Subcutaneous abdominal adipose tissue (tissue), 5 donors: ENCODE measurements around the gene CELSR1.
"Not testable (repeated sequence)": the region's sequence is repeated elsewhere in the genome, so short reads cannot be mapped to it uniquely, and the experiment has no call there.

Experiments
- H3K27ac ChIP-seq: one replicate; pipeline ENCODE4 v1.7.0; 2013; ENCODE audit warnings: low read depth, mild to moderate bottlenecking, inconsistent platforms, low read length, moderate library complexity
- H3K27me3 ChIP-seq, 5 donors: one replicate each; pipeline ENCODE4 v1.7.0; 2013; ENCODE audit warnings: low read length in 5 of 5, inconsistent platforms in 1 of 5; ENCODE audit not compliant: control insufficient read depth in 5 of 5, insufficient read depth in 4 of 5
- H3K36me3 ChIP-seq, 5 donors: one replicate each; pipeline ENCODE4 v1.7.0; 2013; ENCODE audit warnings: low read length in 5 of 5; ENCODE audit not compliant: control insufficient read depth in 5 of 5, insufficient read depth in 5 of 5
- H3K4me1 ChIP-seq, 5 donors: one replicate each; pipeline ENCODE4 v1.7.0; 2013; ENCODE audit warnings: low read length in 5 of 5, mild to moderate bottlenecking in 3 of 5, moderate library complexity in 1 of 5; ENCODE audit not compliant: control insufficient read depth in 5 of 5, insufficient read depth in 5 of 5
- H3K4me3 ChIP-seq, 5 donors: one replicate each; pipeline ENCODE4 v1.7.0; 2013; ENCODE audit warnings: low read length in 5 of 5, low read depth in 1 of 5
- H3K9ac ChIP-seq, 5 donors: one replicate each; pipeline ENCODE4 v1.7.0; 2013; ENCODE audit warnings: low read length in 5 of 5, mild to moderate bottlenecking in 4 of 5, moderate library complexity in 3 of 5
- H3K9me3 ChIP-seq, 5 donors: one replicate each; pipeline ENCODE4 v1.7.0; 2013; ENCODE audit warnings: low read length in 5 of 5; ENCODE audit not compliant: control insufficient read depth in 5 of 5
- donor health status: healthy.
- donor health status: healthy.
- donor health status: healthy.
- donor health status: healthy.
- donor health status: healthy.

CELSR1 gene

GRCh38 chr22:46519377-46519776, 18.0 kb downstream of the CELSR1 start:
- Histone ChIP-seq H3K9ac (no peak overlapping the region), H3K27me3 (peaks cover 4 to 10% (median 8%) of the 10 kb centered on the region in 5 donors), H3K27ac (no peak overlapping the region), H3K9me3 (no peaks in the 10 kb centered on the region), H3K4me3 (no peak overlapping the region), H3K4me1 (peaks cover 0 to 12% (median 2%) of the 10 kb centered on the region in 5 donors), H3K36me3 (no peaks in the 10 kb centered on the region)

GRCh38 chr22:46518542-46519325, 18.7 kb downstream of the CELSR1 start:
- Histone ChIP-seq H3K27me3 (peaks cover under 1 to 8% (median 4%) of the 10 kb centered on the region in 5 donors), H3K36me3 (no peaks in the 10 kb centered on the region), H3K27ac (no peak overlapping the region), H3K9me3 (no peaks in the 10 kb centered on the region), H3K4me3 (no peak overlapping the region), H3K4me1 (peaks cover 0 to 12% (median 2%) of the 10 kb centered on the region in 5 donors), H3K9ac (no peak overlapping the region)

GRCh38 chr22:46518038-46518437, 19.4 kb downstream of the CELSR1 start:
- H3K4me3 ChIP-seq: no peak overlapping the region
- H3K4me1 ChIP-seq: peaks cover 0 to 12% (median 2%) of the 10 kb centered on the region in 5 donors
- no peaks in the 10 kb centered on the region for H3K9me3 ChIP-seq
- no peak overlapping the region for H3K9ac ChIP-seq
- H3K27ac ChIP-seq: no peak overlapping the region
- H3K27me3 ChIP-seq: peaks cover 0 to 8% (median 3%) of the 10 kb centered on the region in 5 donors
- no peaks in the 10 kb centered on the region for H3K36me3 ChIP-seq

DNA sequence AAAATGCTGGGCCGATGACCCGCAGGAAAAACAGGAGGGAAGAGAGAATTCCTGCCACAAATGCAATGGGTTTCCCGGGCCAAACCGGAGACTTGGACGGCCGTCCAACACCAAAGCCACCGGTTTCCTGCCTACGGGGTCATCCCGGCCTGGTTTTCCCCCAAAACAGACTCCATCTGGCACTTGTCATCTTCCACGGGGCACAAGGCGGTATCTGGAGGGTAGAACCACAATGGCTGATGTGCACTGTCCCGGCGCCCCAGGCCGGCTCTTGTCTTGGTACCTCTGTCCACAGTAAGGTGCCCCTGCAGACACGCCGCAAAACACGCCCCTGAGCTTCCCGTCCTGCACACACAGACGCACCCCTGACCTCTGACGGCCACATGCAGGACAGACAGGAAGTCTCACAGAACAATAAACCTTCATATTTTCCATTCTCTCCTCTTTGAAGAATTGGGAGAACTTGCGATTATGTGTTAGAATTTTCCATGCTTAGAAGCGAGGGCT, 20.1 kb downstream of the CELSR1 start:
- peaks cover 0 to 8% (median 3%) of the 10 kb centered on the region in 5 donors for H3K27me3 ChIP-seq
- no peaks in the 10 kb centered on the region for H3K9me3 ChIP-seq
- H3K4me3 ChIP-seq: no peak overlapping the region
- no peaks in the 10 kb centered on the region for H3K36me3 ChIP-seq
- no peak overlapping the region for H3K27ac ChIP-seq
- peaks cover 0 to 12% (median 2%) of the 10 kb centered on the region in 5 donors for H3K4me1 ChIP-seq
- no peak overlapping the region for H3K9ac ChIP-seq

GRCh38 chr22:46516638-46517037, 20.8 kb downstream of the CELSR1 start:
- peaks cover 0 to 12% (median 2%) of the 10 kb centered on the region in 5 donors for H3K4me1 ChIP-seq
- H3K9ac ChIP-seq: no peak overlapping the region
- H3K27me3 ChIP-seq: peaks cover 0 to 8% (median 3%) of the 10 kb centered on the region in 5 donors
- no peaks in the 10 kb centered on the region for H3K36me3 ChIP-seq
- H3K27ac ChIP-seq: no peak overlapping the region
- no peaks in the 10 kb centered on the region for H3K9me3 ChIP-seq
- no peak overlapping the region for H3K4me3 ChIP-seq

- not testable (repeated sequence) for H3K36me3 ChIP-seq, H3K4me3 ChIP-seq, H3K27me3 ChIP-seq, H3K27ac ChIP-seq, H3K9ac ChIP-seq, H3K9me3 ChIP-seq
- H3K4me1 ChIP-seq: peaks cover 0 to 16% (median 2%) of the 10 kb centered on the region in 5 donors
Measured at GRCh38 chr22:46516112-46516487, 21.3 kb downstream of the CELSR1 start.

DNA sequence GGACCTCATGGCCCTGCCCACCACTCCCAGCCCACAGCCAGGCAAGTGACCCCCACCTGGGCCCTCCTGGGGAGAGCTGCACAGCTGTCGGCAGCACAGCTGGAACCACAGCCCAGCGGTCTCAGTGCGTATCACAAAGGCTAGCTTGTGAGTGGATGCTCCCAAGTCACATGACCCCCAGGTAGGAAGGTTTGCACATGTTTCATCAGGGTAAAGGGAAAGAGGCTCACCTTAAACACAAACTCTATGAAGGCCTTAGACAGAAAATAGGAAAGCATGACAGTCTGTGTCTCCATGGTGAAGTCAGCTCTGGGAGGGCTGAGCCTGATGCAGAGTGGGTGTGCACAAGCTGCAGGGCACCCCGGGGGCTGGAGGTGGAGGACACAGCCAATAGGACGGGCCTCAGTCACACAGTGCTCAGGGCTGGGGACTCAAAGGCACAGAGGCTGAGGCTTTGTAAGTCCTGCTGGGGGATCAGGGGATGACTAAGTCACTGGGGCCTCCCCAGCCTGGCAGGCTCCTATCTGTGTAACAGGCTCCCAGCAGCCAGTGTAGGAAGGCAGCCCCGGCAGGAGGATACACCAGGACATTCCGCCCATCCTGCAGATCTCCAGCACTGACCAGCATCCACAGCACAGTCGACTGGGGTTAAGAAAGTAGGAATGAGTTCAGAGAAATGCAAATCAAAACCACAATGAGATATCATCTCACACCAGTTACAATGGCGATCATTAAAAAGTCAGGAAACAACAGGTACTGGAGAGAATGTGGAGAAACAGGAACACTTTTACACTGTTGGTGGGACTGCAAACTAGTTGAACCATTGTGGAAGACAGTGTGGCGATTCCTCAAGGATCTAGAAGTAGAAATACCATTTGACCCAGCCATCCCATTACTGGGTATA, 22.0 kb downstream of the CELSR1 start:
- H3K4me3 ChIP-seq: no peak overlapping the region
- no peak overlapping the region for H3K27ac ChIP-seq
- H3K9ac ChIP-seq: no peak overlapping the region
- no peaks in the 10 kb centered on the region for H3K9me3 ChIP-seq
- no peaks in the 10 kb centered on the region for H3K36me3 ChIP-seq
- H3K27me3 ChIP-seq: peaks cover 0 to 8% (median 3%) of the 10 kb centered on the region in 5 donors
- H3K4me1 ChIP-seq: peaks cover 0 to 17% (median 2%) of the 10 kb centered on the region in 5 donors

GRCh38 chr22:46514592-46515207, 22.7 kb downstream of the CELSR1 start:
- H3K36me3 ChIP-seq: no peaks in the 10 kb centered on the region
- no peak overlapping the region for H3K4me3 ChIP-seq
- no peaks in the 10 kb centered on the region for H3K9me3 ChIP-seq
- H3K27ac ChIP-seq: no peak overlapping the region
- peaks cover 0 to 8% (median 3%) of the 10 kb centered on the region in 5 donors for H3K27me3 ChIP-seq
- H3K4me1 ChIP-seq: peaks cover 0 to 17% (median 2%) of the 10 kb centered on the region in 5 donors
- H3K9ac ChIP-seq: no peak overlapping the region

GRCh38 chr22:46513908-46514550, 23.4 kb downstream of the CELSR1 start:
- Histone ChIP-seq H3K9me3 (no peaks in the 10 kb centered on the region), H3K27me3 (peaks cover under 1 to 11% (median 5%) of the 10 kb centered on the region in 5 donors), H3K4me1 (peaks cover 0 to 17% (median 2%) of the 10 kb centered on the region in 5 donors), H3K27ac (no peak overlapping the region), H3K36me3 (no peaks in the 10 kb centered on the region), H3K4me3 (no peak overlapping the region), H3K9ac (no peak overlapping the region)
